HG02973 (cell line): ENCODE measurements around the gene PCID2.
"Not testable (repeated sequence)": the region's sequence is repeated elsewhere in the genome, so short reads cannot be mapped to it uniquely, and the experiment has no call there.

Source experiments
- ATAC-seq: cut with Tn5 transposase; IDR thresholded peaks from one replicate; pipeline ENCODE4 v1.9.1; 2021; ENCODE audit warnings: moderate library complexity; ENCODE audit not compliant: unreplicated experiment

The PCID2 gene

DNA sequence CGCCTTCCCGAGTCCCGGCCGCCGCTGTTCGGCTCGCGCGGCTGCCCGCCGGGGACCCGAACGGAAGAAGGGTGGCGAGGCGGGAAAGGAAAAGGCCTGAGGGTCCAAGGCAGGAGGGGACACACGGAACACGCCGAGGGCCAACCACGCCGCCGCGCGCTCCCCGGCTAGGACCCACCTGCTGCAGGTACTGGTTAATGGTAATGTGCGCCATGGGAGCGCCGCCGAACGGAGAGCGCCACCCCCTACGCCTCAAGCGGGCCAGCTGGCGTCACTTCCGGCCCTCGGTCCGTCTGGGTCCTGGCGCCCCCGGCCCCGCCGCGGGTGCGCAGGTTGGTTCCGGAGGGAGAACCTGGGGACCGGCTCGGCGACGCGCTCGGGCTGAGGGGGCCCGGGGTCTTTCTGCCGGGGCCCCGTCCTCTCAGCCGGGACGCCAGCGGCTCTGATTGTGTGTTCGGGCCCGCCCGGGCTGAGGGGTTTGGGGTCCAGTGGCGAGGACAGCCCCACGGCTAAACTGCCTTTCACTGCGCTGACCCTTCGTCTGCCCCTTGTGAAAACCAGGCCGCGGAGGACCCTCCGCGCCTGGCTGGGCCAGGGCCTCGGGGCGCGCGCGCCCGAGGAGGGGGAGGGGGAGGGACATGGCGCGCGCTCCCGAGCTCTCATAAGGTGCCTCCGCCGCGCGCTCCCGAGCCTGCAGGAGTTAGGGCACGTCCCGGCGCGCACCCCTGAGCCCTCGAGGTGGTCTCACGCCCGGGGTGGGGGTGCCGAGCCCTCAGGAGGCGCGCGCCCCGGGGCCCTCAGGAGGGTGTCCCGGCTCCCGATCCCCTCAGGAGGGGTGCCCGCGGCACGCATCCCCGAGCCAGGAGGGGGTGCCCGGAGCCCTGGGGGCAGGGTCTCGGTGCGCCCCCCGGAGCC lies at the start of gene PCID2:
Gene PCID2 (minus strand): TSS at position 249 of the 915 bp plus-strand sequence. CDS start 35 bp downstream, at position 214.
- ATAC-seq, result peak; percentile 58

DNA sequence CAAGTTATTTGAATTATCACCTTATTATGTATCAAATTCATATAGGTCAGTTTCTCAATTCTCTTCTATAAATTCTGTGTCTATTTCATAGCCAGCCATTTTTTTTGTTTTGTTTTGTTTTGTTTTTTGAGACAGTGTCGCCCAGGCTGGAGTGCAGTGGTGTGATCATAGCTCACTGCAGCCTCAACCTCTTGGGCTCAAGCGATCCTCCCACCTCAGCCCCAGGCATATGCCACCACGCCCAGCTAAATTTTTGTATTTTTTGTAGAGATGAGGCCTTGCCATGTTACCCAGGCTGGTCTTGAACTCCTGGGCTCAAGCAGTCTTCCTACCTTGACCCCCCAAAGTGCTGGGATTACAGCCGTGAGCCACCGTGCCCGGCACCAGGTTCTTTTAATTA lies 49.4 kb upstream of the PCID2 start:
- ATAC-seq, result not testable (repeated sequence)

DNA sequence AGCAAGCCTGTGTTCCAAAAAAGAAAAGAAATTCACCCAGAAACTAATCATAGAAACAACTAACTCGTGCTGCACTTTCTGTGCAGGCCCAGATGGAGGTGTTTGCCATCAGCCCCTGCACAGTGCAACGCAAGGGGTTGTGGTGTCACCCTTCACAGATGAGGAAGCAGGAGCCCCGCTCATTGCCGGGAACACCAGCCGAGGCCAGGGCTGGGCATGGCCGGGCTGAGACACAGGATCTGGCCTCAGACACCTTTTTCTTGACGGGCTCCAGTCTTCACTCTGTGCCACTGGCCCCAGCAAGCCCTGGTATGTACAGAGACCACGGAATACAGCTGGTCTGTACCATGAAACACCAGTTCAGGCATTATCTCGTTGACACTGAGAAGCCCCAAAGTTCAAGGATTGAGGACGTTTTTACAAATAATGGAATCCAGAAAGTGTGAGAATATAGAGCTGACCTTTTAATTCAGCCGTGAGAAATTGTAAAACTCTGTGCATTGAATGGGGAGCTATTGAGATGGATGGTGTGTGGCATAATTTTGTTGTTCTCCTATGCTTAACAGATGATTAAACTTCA lies 44.1 kb upstream of the PCID2 start:
- no peak for ATAC-seq

GRCh38 chr13:113245849-113246796 lies 37.7 kb upstream of the PCID2 start:
- no peak for ATAC-seq

GRCh38 chr13:113243847-113244246 lies 35.4 kb upstream of the PCID2 start:
- no peak for ATAC-seq

GRCh38 chr13:113241623-113242022 lies 33.2 kb upstream of the PCID2 start:
- not testable (repeated sequence) for ATAC-seq

DNA sequence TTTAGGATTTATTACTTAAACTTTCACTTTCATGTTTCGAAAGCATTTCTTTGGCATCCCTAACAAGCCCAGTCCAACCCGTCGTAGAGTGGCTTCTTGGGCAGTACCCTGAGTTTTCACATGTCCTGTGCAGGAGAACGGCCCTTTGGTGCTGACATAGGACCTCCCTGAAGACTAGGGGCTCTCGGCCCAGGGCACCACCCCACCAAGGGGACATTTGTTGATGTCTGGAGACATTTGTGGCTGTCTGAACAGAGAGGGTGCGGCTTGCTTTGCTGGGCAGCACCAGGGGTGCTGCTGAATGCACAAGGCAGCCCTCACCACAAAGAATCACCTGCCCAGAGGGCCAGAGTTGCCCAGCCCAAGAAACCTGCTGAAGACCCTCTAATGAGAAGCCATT lies 31.5 kb upstream of the PCID2 start:
- no peak for ATAC-seq

DNA sequence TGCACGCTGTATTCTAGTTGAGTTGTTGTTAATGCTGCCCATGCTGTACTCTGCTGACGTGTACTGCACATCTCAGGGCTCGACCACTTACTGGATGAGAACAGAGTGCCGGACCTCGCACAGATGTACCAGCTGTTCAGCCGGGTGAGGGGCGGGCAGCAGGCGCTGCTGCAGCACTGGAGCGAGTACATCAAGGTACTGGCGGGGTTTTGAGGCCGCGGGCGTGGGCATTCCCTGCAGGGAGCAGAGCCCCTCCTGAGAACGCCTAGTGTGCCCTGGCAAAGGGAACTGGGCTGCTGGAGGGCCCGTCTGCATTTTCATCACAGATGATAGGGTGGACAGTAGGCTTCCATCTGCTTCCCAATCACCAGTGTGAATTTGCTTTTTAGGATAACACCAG lies 30.9 kb upstream of the PCID2 start:
- ATAC-seq, result no peak

GRCh38 chr13:113238536-113238935 lies 30.1 kb upstream of the PCID2 start:
- ATAC-seq, result no peak

GRCh38 chr13:113233101-113233500 lies 24.6 kb upstream of the PCID2 start:
- no peak for ATAC-seq

- no peak for ATAC-seq
These were observed 23.9 kb upstream of the PCID2 start for GRCh38 chr13:113232208-113233003.

DNA sequence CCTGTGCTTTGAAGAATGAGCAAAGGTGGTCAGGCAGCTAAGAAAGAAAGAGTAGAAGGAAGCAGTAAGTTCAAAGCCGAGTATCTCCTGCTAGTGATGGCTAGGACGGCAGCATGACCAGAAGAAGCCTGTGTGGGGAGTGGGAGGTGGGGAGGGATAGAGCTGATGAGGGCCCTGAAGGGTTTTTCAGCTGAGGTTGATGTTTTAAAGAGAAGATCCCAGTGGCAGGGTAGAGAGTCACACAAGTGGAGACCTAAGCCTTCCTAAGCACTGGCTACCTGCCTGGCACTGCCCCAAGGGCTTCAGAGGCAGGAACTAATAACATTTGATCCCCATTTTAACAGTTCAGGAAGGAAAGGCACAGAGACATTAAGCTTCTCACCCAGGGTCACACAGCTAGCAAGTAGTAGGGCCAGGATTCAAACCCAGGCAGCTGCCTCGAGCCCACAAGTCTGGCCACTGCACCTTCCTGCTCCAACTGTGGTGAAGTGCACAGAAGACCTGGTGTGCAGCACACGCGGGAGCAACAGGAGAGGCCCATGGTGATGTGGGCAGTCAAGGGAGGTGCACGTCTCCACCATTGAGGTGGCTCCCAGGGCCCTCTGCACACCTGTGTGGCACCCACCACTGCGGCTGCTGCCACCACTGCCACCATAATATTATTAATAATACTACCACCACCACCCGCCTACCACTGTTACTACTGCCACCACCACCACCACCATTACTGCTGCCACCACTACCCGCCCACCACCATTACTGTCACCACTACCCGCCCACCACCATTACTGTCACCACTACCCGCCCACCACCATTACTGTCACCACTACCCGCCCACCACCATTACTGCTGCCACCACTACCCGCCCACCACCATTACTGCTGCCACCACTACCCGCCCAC lies 23.1 kb upstream of the PCID2 start:
- ATAC-seq, result no peak

GRCh38 chr13:113229791-113230190 lies 21.3 kb upstream of the PCID2 start:
- ATAC-seq, result no peak

DNA sequence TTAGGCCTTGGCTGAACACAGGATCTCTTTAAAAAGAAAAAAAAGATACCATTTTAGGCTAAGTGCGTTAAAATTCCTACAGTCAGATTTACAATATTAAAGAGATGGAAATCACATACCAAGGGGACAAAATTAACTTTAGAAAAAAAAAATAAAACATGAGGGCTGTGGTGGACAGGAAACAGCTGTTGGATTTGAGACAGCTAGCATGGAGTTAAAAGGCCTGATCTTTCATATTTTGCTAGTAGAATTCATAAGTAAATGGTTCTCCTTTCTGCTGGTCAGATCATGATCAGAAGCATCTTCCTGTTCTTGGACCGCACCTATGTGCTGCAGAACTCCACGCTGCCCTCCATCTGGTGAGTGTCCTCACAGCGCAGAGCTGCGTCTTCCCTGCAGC lies 20.7 kb upstream of the PCID2 start:
- no peak for ATAC-seq

GRCh38 chr13:113226873-113227450 lies 18.5 kb upstream of the PCID2 start:
- no peak for ATAC-seq

GRCh38 chr13:113225515-113225914 lies 17.0 kb upstream of the PCID2 start:
- no peak for ATAC-seq

GRCh38 chr13:113224486-113224885 lies 16.0 kb upstream of the PCID2 start:
- ATAC-seq, result no peak

GRCh38 chr13:113223070-113223469 lies 14.6 kb upstream of the PCID2 start:
- ATAC-seq, result no peak

DNA sequence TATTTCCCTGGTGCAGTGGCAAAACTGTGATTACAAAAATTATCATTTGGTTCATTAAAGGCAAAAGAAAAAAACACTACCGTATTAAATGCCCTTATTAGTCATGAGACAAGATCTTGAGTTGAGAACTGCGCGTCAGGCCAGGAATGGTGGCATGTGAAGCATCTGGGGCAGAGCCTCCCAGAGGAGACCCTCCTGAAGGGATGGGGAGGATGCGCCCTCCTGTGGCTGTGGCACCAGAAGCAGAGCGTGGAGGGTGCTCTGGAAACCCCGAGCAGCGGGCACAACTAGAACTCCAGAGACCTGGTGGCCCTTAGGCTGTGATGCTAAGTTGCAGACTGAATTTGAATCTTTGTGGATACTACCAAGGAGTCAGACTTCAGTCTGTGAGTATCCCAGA lies 12.4 kb upstream of the PCID2 start:
- no peak for ATAC-seq
